WTC11 (cell line): ENCODE results near the gene RGS6. TPM values are rescaled to one million over a fixed set of nuclear protein-coding genes. Genes with fewer than 3 reads are reported as not detected.

ENCODE experiments used
- ATAC-seq: fragments of 200-7000 bp; cut with Tn5 transposase; 2 replicates; pipeline ENCODE4 v1.10.0; 2021; ENCODE audit warnings: mild to moderate bottlenecking, moderate library complexity
- CTCF ChIA-PET: fragments of 300-600 bp; sonication (Branson Sonifier 250); formaldehyde crosslinking; loops from one replicate; lab custom pipeline; 2021; ENCODE audit warnings: antibody characterized with exemption; lab: Charles Lee
- POLR2A ChIA-PET: fragments of 350-600 bp; sonication (Branson Sonifier 250); formaldehyde crosslinking; loops from one replicate; lab custom pipeline; 2021; ENCODE audit warnings: antibody characterized with exemption; lab: Charles Lee
- DNase-seq: peaks from one replicate; pipeline ENCODE4 v3.0.0; 2021; ENCODE audit warnings: low spot score
- H3K27ac Mint-ChIP-seq: 2 replicates; pipeline ENCODE4 v1.8.0; 2021; ENCODE audit warnings: mixed read lengths
- H3K27me3 Mint-ChIP-seq: 2 replicates; pipeline ENCODE4 v1.8.0; 2021; ENCODE audit warnings: low read depth, mild to moderate bottlenecking, moderate library complexity, mixed read lengths
- H3K36me3 Mint-ChIP-seq: 2 replicates; pipeline ENCODE4 v1.8.0; 2021; ENCODE audit warnings: mixed read lengths
- H3K4me1 Mint-ChIP-seq: 2 replicates; pipeline ENCODE4 v1.8.0; 2022; ENCODE audit warnings: mixed read lengths
- H3K4me3 Mint-ChIP-seq: 2 replicates; pipeline ENCODE4 v1.8.0; 2021; ENCODE audit warnings: mild to moderate bottlenecking, moderate library complexity, mixed read lengths
- H3K9me3 Mint-ChIP-seq: 2 replicates; pipeline ENCODE4 v1.8.0; 2021; ENCODE audit warnings: mixed read lengths
- CBFB ChIP-seq: sonication (generic); formaldehyde crosslinking; IDR thresholded peaks from 2 replicates; pipeline ENCODE4 v1.8.1; 2022; ENCODE audit warnings: mild to moderate bottlenecking, low read depth, missing genetic modification reagents
- ELF4 ChIP-seq: sonication (generic); formaldehyde crosslinking; IDR thresholded peaks from 2 replicates; pipeline ENCODE4 v1.8.1; 2022; ENCODE audit warnings: low read depth, mild to moderate bottlenecking, moderate library complexity, missing genetic modification reagents
- MXD4 ChIP-seq: fragments of 250-450 bp; sonication (Bioruptor Pico); IDR thresholded peaks from 2 replicates; pipeline ENCODE4 v1.8.0; 2021; ENCODE audit warnings: mild to moderate bottlenecking, moderate library complexity, borderline replicate concordance
- MYBL2 ChIP-seq: sonication (generic); formaldehyde crosslinking; IDR thresholded peaks from 2 replicates; pipeline ENCODE4 v1.8.1; 2023; ENCODE audit warnings: mild to moderate bottlenecking, moderate library complexity, missing genetic modification reagents
- SMAD4 ChIP-seq: sonication (generic); formaldehyde crosslinking; IDR thresholded peaks from 2 replicates; pipeline ENCODE4 v1.8.0; 2022; ENCODE audit warnings: mild to moderate bottlenecking, missing genetic modification reagents
- TP53 ChIP-seq: sonication (generic); formaldehyde crosslinking; IDR thresholded peaks from 2 replicates; pipeline ENCODE4 v1.8.1; 2023; ENCODE audit warnings: mild to moderate bottlenecking, missing genetic modification reagents
- ZBTB21 ChIP-seq: sonication (generic); formaldehyde crosslinking; IDR thresholded peaks from 2 replicates; pipeline ENCODE4 v1.8.1; 2023; ENCODE audit warnings: mild to moderate bottlenecking, missing genetic modification reagents, borderline replicate concordance
- ZNF263 ChIP-seq: sonication (generic); formaldehyde crosslinking; IDR thresholded peaks from 2 replicates; pipeline ENCODE4 v1.8.1; 2022; ENCODE audit warnings: low read depth, mild to moderate bottlenecking, moderate library complexity, missing genetic modification reagents
- ZNF317 ChIP-seq: sonication (generic); formaldehyde crosslinking; IDR thresholded peaks from 2 replicates; pipeline ENCODE4 v1.8.1; 2023; ENCODE audit warnings: low read depth, mild to moderate bottlenecking, moderate library complexity, missing genetic modification reagents, borderline replicate concordance
- ZNF671 ChIP-seq: fragments of 250-450 bp; sonication (Bioruptor Pico); IDR thresholded peaks from 2 replicates; pipeline ENCODE4 v1.8.0; 2021; ENCODE audit warnings: mild to moderate bottlenecking
- total RNA-seq: library from RNA; stranded (reverse); gene quantifications from 3 replicates; pipeline ENCODE4 v1.2.3, GENCODE V29; 2021
- TF ChIP-seq, protein P1 (sequence below): fragments of 250-450 bp; sonication (Bioruptor Pico); IDR thresholded peaks from 2 replicates; pipeline ENCODE4 v1.8.0; 2021; ENCODE audit warnings: mild to moderate bottlenecking
- TF ChIP-seq, protein P2 (sequence below): sonication (generic); formaldehyde crosslinking; IDR thresholded peaks from 2 replicates; pipeline ENCODE4 v1.8.0; 2022; ENCODE audit warnings: mild to moderate bottlenecking, missing genetic modification reagents
- TF ChIP-seq, protein P3 (sequence below): sonication (generic); formaldehyde crosslinking; IDR thresholded peaks from 2 replicates; pipeline ENCODE4 v1.8.1; 2023; ENCODE audit warnings: mild to moderate bottlenecking, missing genetic modification reagents, moderate library complexity
- TF ChIP-seq, protein P4 (sequence below): fragments of 250-450 bp; sonication (Bioruptor Pico); IDR thresholded peaks from 2 replicates; pipeline ENCODE4 v1.9.0; 2021; ENCODE audit warnings: mild to moderate bottlenecking, borderline replicate concordance
- TF ChIP-seq, protein P5 (sequence below): sonication (generic); formaldehyde crosslinking; IDR thresholded peaks from 2 replicates; pipeline ENCODE4 v1.8.0; 2023; ENCODE audit warnings: mild to moderate bottlenecking, missing genetic modification reagents
- TF ChIP-seq, protein P6 (sequence below): sonication (generic); formaldehyde crosslinking; IDR thresholded peaks from 2 replicates; pipeline ENCODE4 v1.8.1; 2023; ENCODE audit warnings: mild to moderate bottlenecking, missing genetic modification reagents
- TF ChIP-seq, protein P7 (sequence below): sonication (generic); formaldehyde crosslinking; IDR thresholded peaks from 2 replicates; pipeline ENCODE4 v1.8.1; 2023; ENCODE audit warnings: mild to moderate bottlenecking, missing genetic modification reagents, moderate library complexity
- TF ChIP-seq, protein P8 (sequence below): sonication (generic); formaldehyde crosslinking; conservative IDR thresholded peaks from 2 replicates; pipeline ENCODE4 v1.8.1; 2022; ENCODE audit warnings: mild to moderate bottlenecking, missing genetic modification reagents

Gene RGS6
- total RNA-seq, 1 experiment from 2014 or later, result 1.0 TPM

DNA sequence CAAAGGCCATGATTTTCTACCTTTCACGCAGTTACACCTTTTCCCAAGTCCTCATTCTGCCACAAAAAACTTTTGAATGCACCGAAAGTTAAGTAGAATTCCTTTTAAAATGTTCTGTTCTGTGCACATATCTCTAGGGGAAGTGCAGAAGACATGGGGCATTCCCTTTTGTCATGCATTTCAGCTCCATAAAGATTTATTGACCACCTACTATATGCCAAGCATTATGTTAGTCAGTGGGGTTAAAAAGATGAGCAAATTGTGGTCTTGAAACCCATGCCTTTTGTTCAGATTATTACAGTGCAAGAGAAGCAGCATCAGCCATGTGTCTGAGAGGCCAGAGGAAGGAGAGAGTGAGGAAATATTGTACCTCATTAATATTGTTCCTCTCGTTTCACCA is 338.5 kb downstream of the RGS6 start:
- ATAC-seq, result no peak
- ChIA-PET CTCF (no interaction called here), POLR2A (no interaction called here)
- Mint-ChIP-seq H3K4me3 (no peak overlapping the region), H3K4me1 (peaks cover 12% of the 10 kb centered on the region; the same call in 1 of the 2 replicates), H3K36me3 (peaks cover 8% of the 10 kb centered on the region), H3K27ac (no peak overlapping the region), H3K27me3 (peaks cover 10% of the 10 kb centered on the region), H3K9me3 (peaks cover 33% of the 10 kb centered on the region)
- TF ChIP-seq MXD4 (CRISPR knock-in tag) (no peak), SMAD4 (CRISPR knock-in tag) (no peak)
- TF ChIP-seq, protein P1, sequence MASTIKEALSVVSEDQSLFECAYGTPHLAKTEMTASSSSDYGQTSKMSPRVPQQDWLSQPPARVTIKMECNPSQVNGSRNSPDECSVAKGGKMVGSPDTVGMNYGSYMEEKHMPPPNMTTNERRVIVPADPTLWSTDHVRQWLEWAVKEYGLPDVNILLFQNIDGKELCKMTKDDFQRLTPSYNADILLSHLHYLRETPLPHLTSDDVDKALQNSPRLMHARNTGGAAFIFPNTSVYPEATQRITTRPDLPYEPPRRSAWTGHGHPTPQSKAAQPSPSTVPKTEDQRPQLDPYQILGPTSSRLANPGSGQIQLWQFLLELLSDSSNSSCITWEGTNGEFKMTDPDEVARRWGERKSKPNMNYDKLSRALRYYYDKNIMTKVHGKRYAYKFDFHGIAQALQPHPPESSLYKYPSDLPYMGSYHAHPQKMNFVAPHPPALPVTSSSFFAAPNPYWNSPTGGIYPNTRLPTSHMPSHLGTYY (CRISPR knock-in tag), result no peak
- TF ChIP-seq, protein P2, sequence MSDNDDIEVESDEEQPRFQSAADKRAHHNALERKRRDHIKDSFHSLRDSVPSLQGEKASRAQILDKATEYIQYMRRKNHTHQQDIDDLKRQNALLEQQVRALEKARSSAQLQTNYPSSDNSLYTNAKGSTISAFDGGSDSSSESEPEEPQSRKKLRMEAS, result no peak
- TF ChIP-seq, protein P3, sequence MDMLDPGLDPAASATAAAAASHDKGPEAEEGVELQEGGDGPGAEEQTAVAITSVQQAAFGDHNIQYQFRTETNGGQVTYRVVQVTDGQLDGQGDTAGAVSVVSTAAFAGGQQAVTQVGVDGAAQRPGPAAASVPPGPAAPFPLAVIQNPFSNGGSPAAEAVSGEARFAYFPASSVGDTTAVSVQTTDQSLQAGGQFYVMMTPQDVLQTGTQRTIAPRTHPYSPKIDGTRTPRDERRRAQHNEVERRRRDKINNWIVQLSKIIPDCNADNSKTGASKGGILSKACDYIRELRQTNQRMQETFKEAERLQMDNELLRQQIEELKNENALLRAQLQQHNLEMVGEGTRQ (CRISPR knock-in tag), result no peak
- no peak for DNase-seq

DNA sequence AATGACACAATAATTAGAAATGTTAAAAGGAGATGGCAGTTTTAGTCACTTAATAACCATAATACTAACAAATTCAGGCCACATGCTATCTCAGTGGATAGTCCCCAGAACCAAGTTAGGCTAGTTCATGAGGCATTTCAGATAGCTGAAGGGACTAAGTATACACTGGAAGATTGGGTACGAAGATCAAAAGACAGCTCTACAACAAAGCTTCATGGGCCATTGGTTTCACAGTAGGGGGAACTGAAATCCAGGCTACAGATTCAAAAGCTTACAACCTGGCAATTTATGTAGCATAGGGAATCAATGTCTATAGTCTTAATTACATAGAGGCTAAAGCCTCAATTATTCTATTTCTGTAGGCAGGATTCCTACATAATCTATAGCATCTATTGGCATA is 343.0 kb downstream of the RGS6 start:
- Mint-ChIP-seq H3K9me3 (peaks cover 43% of the 10 kb centered on the region), H3K4me3 (no peak overlapping the region), H3K4me1 (peaks cover 12% of the 10 kb centered on the region), H3K36me3 (peaks cover 8% of the 10 kb centered on the region), H3K27me3 (peaks cover 14% of the 10 kb centered on the region; the same call in 1 of the 2 replicates), H3K27ac (no peak overlapping the region)
- no peak for DNase-seq
- ATAC-seq, result no peak
- POLR2A ChIA-PET, result no interaction called here
- CTCF ChIA-PET, result interaction anchor here (0.6 kb wide), 1 partner anchor 34 kb away, joined by 3 read pairs; no protein-coding TSS in a partner anchor
- TF ChIP-seq, protein P4, sequence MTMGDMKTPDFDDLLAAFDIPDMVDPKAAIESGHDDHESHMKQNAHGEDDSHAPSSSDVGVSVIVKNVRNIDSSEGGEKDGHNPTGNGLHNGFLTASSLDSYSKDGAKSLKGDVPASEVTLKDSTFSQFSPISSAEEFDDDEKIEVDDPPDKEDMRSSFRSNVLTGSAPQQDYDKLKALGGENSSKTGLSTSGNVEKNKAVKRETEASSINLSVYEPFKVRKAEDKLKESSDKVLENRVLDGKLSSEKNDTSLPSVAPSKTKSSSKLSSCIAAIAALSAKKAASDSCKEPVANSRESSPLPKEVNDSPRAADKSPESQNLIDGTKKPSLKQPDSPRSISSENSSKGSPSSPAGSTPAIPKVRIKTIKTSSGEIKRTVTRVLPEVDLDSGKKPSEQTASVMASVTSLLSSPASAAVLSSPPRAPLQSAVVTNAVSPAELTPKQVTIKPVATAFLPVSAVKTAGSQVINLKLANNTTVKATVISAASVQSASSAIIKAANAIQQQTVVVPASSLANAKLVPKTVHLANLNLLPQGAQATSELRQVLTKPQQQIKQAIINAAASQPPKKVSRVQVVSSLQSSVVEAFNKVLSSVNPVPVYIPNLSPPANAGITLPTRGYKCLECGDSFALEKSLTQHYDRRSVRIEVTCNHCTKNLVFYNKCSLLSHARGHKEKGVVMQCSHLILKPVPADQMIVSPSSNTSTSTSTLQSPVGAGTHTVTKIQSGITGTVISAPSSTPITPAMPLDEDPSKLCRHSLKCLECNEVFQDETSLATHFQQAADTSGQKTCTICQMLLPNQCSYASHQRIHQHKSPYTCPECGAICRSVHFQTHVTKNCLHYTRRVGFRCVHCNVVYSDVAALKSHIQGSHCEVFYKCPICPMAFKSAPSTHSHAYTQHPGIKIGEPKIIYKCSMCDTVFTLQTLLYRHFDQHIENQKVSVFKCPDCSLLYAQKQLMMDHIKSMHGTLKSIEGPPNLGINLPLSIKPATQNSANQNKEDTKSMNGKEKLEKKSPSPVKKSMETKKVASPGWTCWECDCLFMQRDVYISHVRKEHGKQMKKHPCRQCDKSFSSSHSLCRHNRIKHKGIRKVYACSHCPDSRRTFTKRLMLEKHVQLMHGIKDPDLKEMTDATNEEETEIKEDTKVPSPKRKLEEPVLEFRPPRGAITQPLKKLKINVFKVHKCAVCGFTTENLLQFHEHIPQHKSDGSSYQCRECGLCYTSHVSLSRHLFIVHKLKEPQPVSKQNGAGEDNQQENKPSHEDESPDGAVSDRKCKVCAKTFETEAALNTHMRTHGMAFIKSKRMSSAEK (CRISPR knock-in tag), result no peak
- TF ChIP-seq ZNF671 (CRISPR knock-in tag), result no peak
- TF ChIP-seq, protein P5, sequence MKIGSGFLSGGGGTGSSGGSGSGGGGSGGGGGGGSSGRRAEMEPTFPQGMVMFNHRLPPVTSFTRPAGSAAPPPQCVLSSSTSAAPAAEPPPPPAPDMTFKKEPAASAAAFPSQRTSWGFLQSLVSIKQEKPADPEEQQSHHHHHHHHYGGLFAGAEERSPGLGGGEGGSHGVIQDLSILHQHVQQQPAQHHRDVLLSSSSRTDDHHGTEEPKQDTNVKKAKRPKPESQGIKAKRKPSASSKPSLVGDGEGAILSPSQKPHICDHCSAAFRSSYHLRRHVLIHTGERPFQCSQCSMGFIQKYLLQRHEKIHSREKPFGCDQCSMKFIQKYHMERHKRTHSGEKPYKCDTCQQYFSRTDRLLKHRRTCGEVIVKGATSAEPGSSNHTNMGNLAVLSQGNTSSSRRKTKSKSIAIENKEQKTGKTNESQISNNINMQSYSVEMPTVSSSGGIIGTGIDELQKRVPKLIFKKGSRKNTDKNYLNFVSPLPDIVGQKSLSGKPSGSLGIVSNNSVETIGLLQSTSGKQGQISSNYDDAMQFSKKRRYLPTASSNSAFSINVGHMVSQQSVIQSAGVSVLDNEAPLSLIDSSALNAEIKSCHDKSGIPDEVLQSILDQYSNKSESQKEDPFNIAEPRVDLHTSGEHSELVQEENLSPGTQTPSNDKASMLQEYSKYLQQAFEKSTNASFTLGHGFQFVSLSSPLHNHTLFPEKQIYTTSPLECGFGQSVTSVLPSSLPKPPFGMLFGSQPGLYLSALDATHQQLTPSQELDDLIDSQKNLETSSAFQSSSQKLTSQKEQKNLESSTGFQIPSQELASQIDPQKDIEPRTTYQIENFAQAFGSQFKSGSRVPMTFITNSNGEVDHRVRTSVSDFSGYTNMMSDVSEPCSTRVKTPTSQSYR (CRISPR knock-in tag), result no peak
- TF ChIP-seq MYBL2, result no peak
- TF ChIP-seq ZNF263, result no peak
- no peak for TF ChIP-seq TP53
- TF ChIP-seq, protein P6, sequence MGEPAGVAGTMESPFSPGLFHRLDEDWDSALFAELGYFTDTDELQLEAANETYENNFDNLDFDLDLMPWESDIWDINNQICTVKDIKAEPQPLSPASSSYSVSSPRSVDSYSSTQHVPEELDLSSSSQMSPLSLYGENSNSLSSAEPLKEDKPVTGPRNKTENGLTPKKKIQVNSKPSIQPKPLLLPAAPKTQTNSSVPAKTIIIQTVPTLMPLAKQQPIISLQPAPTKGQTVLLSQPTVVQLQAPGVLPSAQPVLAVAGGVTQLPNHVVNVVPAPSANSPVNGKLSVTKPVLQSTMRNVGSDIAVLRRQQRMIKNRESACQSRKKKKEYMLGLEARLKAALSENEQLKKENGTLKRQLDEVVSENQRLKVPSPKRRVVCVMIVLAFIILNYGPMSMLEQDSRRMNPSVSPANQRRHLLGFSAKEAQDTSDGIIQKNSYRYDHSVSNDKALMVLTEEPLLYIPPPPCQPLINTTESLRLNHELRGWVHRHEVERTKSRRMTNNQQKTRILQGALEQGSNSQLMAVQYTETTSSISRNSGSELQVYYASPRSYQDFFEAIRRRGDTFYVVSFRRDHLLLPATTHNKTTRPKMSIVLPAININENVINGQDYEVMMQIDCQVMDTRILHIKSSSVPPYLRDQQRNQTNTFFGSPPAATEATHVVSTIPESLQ (CRISPR knock-in tag), result no peak
- no peak for TF ChIP-seq ZNF317
- TF ChIP-seq, protein P7, sequence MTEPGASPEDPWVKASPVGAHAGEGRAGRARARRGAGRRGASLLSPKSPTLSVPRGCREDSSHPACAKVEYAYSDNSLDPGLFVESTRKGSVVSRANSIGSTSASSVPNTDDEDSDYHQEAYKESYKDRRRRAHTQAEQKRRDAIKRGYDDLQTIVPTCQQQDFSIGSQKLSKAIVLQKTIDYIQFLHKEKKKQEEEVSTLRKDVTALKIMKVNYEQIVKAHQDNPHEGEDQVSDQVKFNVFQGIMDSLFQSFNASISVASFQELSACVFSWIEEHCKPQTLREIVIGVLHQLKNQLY (CRISPR knock-in tag), result no peak
- TF ChIP-seq CBFB, result no peak
- TF ChIP-seq, protein P8, sequence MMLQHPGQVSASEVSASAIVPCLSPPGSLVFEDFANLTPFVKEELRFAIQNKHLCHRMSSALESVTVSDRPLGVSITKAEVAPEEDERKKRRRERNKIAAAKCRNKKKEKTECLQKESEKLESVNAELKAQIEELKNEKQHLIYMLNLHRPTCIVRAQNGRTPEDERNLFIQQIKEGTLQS (CRISPR knock-in tag), result no peak
- no peak for TF ChIP-seq ELF4 (CRISPR knock-in tag)
- no peak for TF ChIP-seq ZBTB21 (CRISPR knock-in tag)
